Muscle of back (tissue), 11 donors: ENCODE data around the gene LGR4. TPM values are rescaled to one million over a fixed set of nuclear protein-coding genes. Genes with fewer than 3 reads are reported as not detected.

ENCODE experiments used
- DNase-seq, 3 donors: peaks; one replicate each; pipeline versions ENCODE4 v3.0.0 to v3.0.0-alpha.2; 2013
- polyA plus RNA-seq, 10 donors: library from polyadenylated mRNA; unstranded; fragments of 120-200 nt; gene quantifications; one replicate each; pipeline ENCODE4 v1.2.1, GENCODE V29; 2013; ENCODE audit not compliant: insufficient read length in 10 of 10

LGR4 gene
- polyA plus RNA-seq, 10 donors, result 26.3 to 41.0 (median 28.5) TPM

GRCh38 chr11:27489092-27489491 lies 16.5 kb upstream of the LGR4 start:
- no peak for DNase-seq

- DNase-seq, result peak in 1 of 3 donors; percentile 25
Measured at GRCh38 chr11:27487706-27488105, 15.1 kb upstream of the LGR4 start.

GRCh38 chr11:27485930-27486773 lies 13.6 kb upstream of the LGR4 start:
- DNase-seq, result peak; percentile 69 to 83 (median 74)

- DNase-seq, result no peak
Measured at GRCh38 chr11:27482793-27483192, 10.2 kb upstream of the LGR4 start.

- DNase-seq, result no peak
Measured at GRCh38 chr11:27481992-27482391, 9.4 kb upstream of the LGR4 start.

GRCh38 chr11:27477831-27478230 lies 5.2 kb upstream of the LGR4 start:
- no peak for DNase-seq

- DNase-seq, result no peak
Measured at GRCh38 chr11:27477243-27477642, 4.7 kb upstream of the LGR4 start.

GRCh38 chr11:27475622-27476021 lies 3.0 kb upstream of the LGR4 start:
- no peak for DNase-seq

- peak in 1 of 3 donors; percentile 84 for DNase-seq
Measured at GRCh38 chr11:27473017-27473406, 422 bp upstream of the LGR4 start.

- peak in 2 of 3 donors; percentile 46 to 78 for DNase-seq
Measured at GRCh38 chr11:27471589-27472397, 797 bp downstream of the LGR4 start.

- DNase-seq, result no peak
Measured at GRCh38 chr11:27470826-27471588, 1.6 kb downstream of the LGR4 start.

- DNase-seq, result no peak
Measured at GRCh38 chr11:27470166-27470565, 2.4 kb downstream of the LGR4 start.

GRCh38 chr11:27468995-27469695 lies 3.4 kb downstream of the LGR4 start:
- DNase-seq, result no peak

GRCh38 chr11:27468209-27468994 lies 4.2 kb downstream of the LGR4 start:
- no peak for DNase-seq

- no peak for DNase-seq
Measured at GRCh38 chr11:27467181-27467913, 5.2 kb downstream of the LGR4 start.

GRCh38 chr11:27466363-27466762 lies 6.2 kb downstream of the LGR4 start:
- no peak for DNase-seq

- DNase-seq, result no peak
Measured at GRCh38 chr11:27465629-27466028, 7.0 kb downstream of the LGR4 start.

GRCh38 chr11:27464909-27465308 lies 7.7 kb downstream of the LGR4 start:
- DNase-seq, result no peak

- no peak for DNase-seq
Measured at GRCh38 chr11:27464289-27464696, 8.3 kb downstream of the LGR4 start.

- DNase-seq, result no peak
Measured at GRCh38 chr11:27462543-27462942, 10.0 kb downstream of the LGR4 start.
